Measurements from ENCODE around the gene ERBB2. TPM values are rescaled to one million over a fixed set of nuclear protein-coding genes. Genes with fewer than 3 reads are reported as not detected.

Gene ERBB2
- total and polyA plus RNA-seq, 12 donors: 40.3 to 89.1 (median 66.1) TPM

- no peak for DNase-seq
- peak overlapping the region in 1 of 10 donors; percentile 95 for H3K4me3 ChIP-seq
- intact Hi-C loops (cut with DNase I): loop anchor here in 6 of 10 donors (2.0 to 10.0 kb wide), 4 partner anchors 133 to 211 kb away; no protein-coding TSS in a partner anchor
- H3K4me1 ChIP-seq: peaks cover 4 to 55% (median 21%) of the 10 kb centered on the region in 9 donors
- 68% methylated on average over 18 of the region's 18 CpGs for WGBS, 2 donors
- no peaks in the 10 kb centered on the region for H3K9me3 ChIP-seq
- H3K36me3 ChIP-seq: no peaks in the 10 kb centered on the region
- peak overlapping the region in 8 of 10 donors; percentile 91 to 99 (median 96) for H3K27ac ChIP-seq
- no peak for ATAC-seq
- peaks cover 0 to 10% (median 0%) of the 10 kb centered on the region in 7 donors for H3K27me3 ChIP-seq
- TF ChIP-seq, protein P1, sequence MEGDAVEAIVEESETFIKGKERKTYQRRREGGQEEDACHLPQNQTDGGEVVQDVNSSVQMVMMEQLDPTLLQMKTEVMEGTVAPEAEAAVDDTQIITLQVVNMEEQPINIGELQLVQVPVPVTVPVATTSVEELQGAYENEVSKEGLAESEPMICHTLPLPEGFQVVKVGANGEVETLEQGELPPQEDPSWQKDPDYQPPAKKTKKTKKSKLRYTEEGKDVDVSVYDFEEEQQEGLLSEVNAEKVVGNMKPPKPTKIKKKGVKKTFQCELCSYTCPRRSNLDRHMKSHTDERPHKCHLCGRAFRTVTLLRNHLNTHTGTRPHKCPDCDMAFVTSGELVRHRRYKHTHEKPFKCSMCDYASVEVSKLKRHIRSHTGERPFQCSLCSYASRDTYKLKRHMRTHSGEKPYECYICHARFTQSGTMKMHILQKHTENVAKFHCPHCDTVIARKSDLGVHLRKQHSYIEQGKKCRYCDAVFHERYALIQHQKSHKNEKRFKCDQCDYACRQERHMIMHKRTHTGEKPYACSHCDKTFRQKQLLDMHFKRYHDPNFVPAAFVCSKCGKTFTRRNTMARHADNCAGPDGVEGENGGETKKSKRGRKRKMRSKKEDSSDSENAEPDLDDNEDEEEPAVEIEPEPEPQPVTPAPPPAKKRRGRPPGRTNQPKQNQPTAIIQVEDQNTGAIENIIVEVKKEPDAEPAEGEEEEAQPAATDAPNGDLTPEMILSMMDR (IDR thresholded peaks at IDR 0.05): no peak
Observed at GRCh38 chr17:39755554-39756379, 55.9 kb downstream of the ERBB2 start.

DNA sequence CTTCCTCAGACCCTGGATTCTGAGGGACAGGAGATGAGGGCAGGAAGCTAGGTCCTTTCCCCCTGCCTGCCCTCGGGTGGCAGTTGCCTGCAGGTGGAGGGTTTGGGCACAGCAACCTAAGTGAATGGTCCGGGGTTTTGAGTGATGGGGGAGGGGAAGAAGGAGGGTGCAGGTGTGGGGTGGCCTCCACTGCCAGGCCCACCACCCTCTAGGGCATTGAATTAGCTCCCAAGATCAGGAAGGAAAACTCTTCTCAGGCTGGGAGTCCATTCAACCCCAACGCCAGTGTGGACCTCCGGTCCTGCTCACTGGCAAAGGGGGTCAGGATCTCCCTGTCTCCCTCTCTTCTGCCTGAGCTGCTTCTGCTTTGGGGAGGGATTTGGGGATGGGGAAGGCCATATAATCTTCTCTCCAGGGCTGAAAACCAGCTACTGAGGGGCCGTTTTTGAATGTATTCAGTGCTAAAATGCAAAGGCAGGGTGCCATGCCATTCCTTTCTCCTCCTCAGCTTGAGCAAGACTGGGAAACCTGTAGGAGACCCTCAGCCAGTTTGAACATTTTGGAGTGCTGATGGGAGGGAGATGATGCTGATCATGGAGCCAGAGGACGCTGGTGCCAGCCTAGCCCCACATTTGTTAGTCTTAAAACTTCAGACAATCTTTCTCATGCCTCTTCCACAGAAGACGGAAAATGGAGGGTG is 56.7 kb downstream of the ERBB2 start:
- H3K27ac ChIP-seq: peak overlapping the region in 1 of 10 donors; percentile 98
- H3K36me3 ChIP-seq: no peaks in the 10 kb centered on the region
- H3K27me3 ChIP-seq: peaks cover 0 to 17% (median 4%) of the 10 kb centered on the region in 7 donors
- intact Hi-C loops (cut with DNase I): loop anchor here in 5 of 10 donors (10.0 kb wide), 3 partner anchors 198 to 212 kb away; no protein-coding TSS in a partner anchor
- no peak for DNase-seq
- H3K4me1 ChIP-seq: peaks cover 4 to 55% (median 21%) of the 10 kb centered on the region in 9 donors
- no peak for ATAC-seq
- 60 to 62% methylated on average over 7 of the region's 7 CpGs for WGBS, 2 donors
- TF ChIP-seq, protein P1 (IDR thresholded peaks at IDR 0.05): no peak
- no peak overlapping the region for H3K4me3 ChIP-seq
- no peaks in the 10 kb centered on the region for H3K9me3 ChIP-seq

- Histone ChIP-seq H3K9me3 (no peaks in the 10 kb centered on the region), H3K4me1 (peaks cover 4 to 55% (median 19%) of the 10 kb centered on the region in 9 donors), H3K27ac (peak overlapping the region in 1 of 10 donors; percentile 45), H3K27me3 (peaks cover 0 to 22% (median 6%) of the 10 kb centered on the region in 7 donors), H3K4me3 (no peak overlapping the region), H3K36me3 (no peaks in the 10 kb centered on the region)
- DNase-seq: no peak
- 84 to 86% methylated on average over 4 of the region's 4 CpGs for WGBS, 2 donors
- ATAC-seq: no peak
- intact Hi-C loops (cut with DNase I): loop anchor here in 5 of 10 donors (10.0 kb wide), 3 partner anchors 198 to 212 kb away; no protein-coding TSS in a partner anchor
- TF ChIP-seq, protein P1 (IDR thresholded peaks at IDR 0.05): no peak
Observed at GRCh38 chr17:39757176-39757662, 57.4 kb downstream of the ERBB2 start.
